Occipital lobe (tissue), 2 donors: ENCODE results near the gene C8G. TPM values are rescaled to one million over a fixed set of nuclear protein-coding genes. Genes with fewer than 3 reads are reported as not detected.

Source experiments
- DNase-seq: peaks from one replicate; lab custom pipeline; 2025; lab: John Stamatoyannopoulos, UW
- total RNA-seq: library from RNA; depleted of rRNA; stranded (reverse); fragments of >200 nt; gene quantifications from one replicate; pipeline ENCODE4 v1.2.3, GENCODE V29; 2014

Gene C8G
- total RNA-seq, 1 donor from 2014 or later: not detected

DNA sequence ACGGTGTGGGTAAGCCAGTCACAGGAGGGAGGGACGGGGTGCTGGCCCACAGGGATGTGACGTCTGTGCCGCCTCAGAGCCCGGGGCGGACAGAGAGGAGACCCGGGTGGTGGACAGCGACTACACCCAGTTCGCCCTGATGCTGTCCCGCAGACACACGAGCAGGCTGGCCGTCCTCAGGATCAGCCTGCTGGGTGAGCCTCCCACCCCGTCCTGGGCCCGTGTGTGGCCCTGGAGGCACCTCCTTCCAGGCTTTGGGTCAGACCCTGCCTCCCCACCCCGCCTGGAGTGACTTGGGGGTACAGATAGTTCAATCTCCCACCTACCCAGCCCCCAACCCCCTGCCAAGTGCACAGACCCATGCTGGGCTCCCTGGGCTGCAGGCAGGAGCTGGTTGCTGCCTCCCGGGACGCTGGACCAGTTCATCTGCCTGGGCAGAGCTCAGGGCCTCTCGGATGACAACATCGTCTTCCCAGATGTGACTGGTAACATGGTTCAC lies 8.8 kb downstream of the C8G start:
- no peak for DNase-seq

DNA sequence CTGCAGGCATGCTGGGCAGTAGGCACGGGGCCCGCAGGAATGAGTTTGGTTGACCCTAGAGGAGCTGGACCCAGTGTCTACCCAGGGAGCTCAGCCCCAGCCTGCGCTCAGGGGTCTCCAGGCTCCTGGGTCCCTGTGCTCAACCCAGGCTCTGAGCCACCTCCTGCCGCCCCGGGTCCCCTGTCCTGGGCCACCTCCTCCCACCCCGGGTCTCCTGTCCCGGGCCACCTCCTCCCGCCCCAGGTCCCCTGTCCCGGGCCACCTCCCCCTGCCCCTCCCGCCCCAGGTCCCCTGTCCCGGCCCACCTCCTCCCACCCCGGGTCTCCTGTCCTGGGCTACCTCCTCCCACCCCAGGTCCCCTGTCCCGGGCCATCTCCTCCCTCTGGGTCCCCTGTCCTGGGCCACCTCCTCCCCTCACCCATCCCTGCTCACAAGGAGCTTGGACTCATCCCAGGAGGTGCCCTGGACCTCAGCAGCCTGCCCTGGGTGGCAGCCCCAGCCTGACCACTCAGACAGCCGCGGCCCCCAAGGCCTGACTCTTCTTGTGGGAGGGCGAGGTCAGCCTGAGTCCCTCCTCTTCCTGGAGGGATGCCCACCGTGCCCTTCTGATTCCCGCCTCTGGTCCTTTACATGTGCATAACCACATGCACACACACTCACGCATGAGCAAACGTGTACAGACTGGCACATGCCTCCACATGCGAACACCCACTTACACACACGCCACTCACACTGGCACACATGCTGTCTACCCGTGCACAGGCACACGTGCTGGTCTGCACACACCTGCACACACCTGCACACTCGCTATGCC lies 9.4 kb downstream of the C8G start:
- DNase-seq: no peak

DNA sequence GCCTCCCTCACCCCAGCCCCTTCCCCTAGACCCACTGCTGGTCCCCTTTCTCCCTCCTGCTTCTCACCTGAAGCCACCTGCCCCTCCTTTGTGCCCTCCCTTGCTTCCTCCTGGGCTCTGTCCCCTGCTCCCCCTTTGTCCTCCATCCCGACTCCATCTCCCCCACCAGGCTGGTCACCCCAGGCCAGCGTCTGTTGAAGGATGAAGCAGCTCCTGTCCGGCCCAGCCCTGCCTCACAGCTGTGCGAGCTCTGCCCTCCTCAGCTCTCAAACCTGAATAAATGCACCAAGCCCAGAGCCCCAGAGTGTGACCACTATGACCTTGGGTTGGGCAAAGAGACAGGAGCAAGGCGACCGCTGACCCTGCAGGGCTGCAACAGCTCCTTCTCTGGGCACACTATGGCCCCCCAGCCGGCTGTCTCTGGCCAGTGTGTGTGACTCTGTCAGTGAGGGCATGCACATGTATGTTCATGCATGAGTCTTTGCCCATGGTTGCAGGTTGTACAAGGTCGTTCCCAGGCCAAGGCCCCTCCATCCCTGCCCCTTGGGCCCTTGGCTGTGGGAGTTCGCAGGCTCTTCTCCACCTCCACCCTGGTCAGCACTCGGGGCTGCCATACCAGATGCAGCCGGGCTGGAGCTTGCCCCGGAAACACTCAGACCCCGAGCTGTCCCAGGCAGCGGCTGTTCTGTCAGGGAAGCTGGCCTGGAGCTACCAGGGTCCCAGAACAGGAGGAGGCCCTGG lies 10.3 kb downstream of the C8G start:
- no peak for DNase-seq

DNA sequence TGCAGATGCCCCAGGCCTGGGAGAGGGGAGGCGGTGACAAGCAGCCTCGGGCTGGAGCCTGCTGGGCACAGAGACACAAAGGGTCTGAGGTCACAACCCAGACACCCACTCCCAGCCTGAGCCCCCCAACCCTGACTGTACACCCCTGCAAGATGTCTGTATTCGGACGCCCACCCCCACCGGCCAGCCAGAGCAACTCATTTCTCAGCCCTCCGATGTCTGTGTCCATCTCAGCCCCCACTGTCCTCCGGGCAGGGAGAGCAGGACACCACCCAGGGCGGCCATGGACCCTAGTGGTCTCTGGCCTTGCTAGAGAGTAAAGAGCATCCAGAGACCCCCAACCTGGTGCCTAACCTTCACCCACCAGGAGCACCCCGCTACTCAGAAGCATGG lies 10.9 kb downstream of the C8G start:
- no peak for DNase-seq

DNA sequence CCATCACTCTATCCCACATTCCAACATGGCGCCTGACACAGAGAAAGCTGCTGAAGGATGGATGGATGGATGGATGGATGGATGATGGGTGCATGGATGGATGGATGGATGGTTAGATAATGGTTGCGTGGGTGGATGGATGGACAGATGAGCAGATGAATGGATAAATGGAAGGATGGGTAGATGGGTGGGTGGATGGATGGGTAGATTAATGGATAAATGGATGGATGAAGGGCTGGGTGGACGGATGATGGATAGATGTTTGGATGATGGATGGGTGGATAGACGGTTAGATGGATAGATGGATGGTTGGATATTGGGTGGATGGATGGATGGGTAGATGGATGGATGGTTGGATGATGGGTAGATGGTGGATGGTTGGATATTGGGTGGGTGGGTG lies 11.6 kb downstream of the C8G start:
- DNase-seq: no peak

DNA sequence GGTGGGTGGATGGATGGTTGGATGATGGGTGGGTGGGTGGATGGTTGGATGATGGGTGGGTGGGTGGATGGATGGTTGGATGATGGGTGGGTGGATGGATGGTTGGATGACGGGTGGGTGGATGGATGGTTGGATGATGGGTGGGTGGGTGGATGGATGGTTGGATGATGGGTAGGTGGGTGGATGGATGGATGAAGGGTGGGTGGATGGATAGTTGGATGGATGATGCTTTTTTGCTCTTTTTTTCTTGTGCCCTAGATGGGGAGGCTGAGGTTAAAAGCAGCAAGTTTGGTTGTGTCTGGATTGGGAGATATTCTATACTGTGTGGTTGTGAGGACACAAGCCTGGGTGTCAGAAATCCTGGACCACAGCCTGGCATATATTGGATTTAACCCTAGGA lies 12.4 kb downstream of the C8G start:
- no peak for DNase-seq

DNA sequence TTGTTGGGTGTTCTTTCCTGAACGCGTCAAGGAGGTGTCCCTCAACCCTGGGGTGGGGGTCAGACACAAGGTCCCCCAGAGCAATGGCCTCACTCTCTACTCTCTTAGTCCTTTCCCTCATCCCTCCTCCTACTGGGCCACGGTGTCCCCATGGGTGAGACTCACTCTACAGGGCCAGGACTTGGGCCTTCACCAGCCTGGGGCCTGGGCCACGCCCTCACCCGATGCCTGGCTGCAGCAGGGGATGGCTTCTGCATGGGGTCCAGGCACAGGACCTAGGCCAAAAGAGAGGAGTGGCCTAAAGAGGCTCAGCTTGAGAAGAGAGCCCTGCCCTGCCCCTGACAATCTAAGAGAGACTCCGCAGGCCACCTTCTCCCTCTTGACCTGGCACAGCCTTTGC lies 12.9 kb downstream of the C8G start:
- no peak for DNase-seq

DNA sequence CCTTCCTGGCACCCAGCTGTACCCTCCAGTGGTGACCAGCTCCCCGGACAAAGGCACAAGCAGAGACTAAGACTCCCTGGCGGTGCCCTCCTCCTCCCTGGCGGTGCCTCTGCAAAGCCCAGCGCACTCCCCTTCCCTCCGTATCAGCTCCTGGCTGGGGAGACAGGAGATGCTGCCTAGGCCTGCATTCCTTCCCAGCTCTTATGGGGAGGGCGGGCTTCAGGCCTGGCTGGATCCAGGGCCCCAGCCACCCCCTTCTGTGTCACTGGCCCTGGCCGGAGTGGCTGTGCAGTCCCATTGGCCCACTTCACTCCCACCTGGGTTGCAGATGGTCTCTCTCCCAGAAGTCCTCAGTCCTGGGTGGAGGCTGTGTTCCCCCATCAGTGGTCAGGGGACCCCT lies 13.4 kb downstream of the C8G start:
- no peak for DNase-seq

DNA sequence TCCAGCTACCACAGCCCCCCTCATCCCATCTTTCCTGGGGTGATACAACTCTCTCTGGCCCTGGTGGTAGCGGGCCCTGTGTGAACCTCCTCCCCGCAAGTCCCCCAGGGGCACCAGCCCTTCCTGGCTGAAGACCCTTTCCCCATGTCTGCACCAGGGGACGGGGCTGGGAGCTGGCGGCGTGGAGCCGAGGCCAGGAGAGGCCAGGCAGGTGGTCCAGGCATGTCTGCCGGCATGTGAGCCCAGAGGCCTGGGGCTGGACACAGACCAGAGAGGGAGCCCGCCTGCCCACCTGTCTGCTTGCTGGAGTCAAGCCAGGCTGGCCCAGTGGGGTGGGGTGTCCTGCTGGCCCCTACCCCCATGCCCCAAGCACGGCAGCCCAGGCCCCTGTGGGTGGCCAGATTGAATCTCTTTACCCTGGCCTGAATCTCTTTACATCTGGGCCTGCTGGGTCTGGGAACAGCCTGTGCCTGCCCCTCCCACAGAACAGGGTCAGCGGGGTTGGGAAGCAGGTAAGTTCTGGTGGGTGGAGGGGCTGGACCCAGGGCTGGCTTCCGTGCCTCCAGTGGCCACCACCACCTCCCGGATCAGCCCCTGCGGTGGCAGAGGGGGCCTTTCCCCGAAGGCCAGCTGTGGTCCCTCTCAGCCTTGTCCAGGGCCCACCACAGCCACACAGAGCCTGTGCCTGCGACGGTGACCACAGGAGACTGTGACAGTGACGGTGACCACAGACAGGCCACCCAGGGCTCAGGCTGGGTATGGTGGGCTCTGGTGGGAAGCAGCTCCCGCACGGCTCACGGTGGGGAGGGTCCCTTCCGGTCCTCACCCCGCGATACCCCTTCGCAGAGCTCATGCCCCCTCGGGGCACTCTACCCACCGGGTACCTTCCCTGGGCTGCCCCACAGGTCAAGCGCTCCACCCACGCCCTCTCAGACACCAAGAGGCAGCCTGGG lies 14.1 kb downstream of the C8G start:
- DNase-seq: no peak

DNA sequence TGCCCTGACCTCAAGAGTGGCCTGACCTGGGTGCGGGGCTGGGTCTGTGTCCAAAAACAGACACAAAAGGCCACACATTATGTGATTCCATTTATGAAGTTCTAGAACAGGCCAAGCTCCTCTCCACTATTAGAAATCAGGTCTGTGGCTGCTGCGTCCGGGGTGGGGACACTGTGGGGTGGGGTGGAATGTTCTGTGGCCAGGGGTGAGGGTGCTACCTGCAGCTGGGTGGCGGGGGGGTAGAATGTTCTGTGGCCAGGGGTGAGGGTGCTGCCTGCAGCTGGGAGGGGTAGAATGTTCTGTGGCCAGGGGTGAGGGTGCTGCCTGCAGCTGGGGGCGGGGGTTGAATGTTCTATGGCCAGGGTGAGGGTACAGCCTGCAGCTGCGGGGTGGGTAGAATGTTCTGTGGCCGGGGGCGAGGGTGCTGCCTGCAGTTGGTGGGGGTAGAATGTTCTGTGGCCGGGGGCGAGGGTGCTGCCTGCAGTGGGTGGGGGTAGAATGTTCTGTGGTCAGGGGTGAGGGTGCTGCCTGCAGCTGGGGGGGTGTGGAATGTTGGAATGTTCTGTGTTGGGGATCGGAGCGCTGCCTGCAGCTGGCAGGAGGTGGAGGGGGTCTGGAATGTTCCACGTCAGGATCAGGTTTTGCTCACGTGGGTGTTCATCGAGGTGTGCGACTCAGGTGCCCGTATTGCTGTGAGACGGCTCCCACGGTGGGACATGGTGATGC lies 15.3 kb downstream of the C8G start:
- no peak for DNase-seq

DNA sequence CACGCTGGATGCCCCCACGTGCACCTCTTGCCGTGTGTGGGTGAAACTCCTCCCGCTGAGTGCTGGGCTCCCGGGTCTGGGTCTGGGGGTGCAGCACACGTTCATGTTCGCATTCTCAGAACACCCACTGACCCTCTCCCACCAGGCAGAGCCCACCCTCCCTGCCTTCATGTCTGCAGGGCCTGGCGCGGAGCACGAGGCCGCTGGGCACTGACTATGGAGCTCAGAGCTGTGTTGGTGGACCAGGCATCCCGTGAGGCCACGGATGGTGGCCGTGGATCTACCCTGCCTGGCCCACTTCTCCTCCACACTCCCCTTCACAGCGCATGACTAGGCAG lies 15.9 kb downstream of the C8G start:
- no peak for DNase-seq

DNA sequence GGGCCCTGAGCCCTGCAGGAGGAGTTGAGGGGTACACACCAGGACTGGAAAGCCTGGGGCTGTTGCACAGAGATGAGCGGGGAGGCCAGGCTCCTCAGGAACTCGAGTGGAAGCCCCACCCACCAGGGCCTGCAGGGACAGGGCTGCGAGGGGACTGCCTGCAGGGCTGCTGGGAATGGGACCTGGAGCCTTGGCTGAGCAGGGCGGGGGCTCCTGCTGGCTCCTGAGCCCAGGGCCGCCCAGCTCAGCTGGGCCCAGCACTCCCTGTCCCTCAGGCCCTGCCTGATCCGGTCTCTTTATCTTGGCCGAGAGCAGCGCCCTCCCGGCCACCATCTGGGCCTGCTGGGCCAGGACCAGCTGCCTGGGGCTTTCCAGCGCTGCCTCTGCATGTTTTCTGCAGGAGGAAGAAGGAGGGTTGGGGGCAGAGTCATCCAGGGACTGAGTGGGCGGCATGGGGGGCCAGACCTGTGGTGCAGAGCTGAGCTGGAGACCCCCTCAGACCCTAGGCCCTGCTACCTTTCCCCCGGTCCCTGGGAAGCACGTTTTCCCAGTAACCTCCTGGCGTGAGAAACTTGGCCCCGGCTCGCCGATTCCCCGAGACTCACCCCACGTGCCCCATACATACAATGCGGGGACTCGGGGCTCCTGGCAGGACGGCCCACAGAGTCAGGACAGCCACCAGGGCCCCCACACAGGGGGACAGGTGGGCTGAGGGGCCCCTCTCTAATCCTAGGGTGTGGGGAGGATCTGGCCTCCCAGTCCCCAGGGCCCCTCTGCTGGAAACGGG lies 16.4 kb downstream of the C8G start:
- DNase-seq: no peak

DNA sequence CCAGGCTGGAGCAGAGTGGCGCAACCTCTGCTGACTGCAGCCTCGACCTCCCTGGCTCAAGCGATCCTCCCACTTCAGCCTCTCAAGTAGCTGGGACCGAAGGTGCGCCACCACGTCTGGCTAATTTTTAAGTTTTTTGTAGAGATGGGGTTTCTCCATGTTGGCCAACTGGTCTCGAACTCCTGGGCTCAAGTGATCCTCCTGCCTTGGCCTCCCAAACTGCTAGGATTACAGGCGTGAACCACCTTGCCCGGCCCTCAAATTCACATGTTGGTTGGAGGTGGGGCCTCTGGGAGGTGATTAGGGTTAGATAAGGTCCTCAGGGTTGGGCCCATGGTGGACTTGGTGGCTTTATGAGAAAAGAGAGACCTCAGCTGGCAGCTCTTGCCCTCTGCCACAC lies 17.1 kb downstream of the C8G start:
- DNase-seq: no peak

DNA sequence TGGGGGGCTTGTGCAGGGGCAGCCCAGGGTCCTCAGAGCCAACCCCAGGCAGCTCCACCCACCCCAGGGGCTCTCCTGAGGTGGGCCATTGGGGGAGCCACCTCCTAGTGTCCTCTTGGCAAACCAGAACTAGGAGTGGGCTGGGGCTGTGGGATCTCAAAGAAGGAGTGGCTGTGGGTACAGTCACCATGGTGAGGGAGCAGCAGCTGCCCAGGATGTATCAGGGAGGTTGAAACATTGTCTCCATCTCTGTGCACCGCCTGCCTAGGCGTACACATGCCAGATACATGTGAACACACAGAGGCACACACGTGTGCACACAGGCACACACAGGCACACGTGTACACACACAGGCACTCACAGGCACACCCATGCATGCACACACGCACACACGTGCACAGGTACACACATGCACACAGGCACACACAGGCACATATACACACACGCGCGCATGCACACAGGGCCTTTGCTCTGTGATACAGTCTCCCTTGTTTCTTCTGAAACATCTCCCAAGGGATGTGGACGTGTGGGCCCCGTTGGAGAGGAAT lies 17.7 kb downstream of the C8G start:
- no peak for DNase-seq

DNA sequence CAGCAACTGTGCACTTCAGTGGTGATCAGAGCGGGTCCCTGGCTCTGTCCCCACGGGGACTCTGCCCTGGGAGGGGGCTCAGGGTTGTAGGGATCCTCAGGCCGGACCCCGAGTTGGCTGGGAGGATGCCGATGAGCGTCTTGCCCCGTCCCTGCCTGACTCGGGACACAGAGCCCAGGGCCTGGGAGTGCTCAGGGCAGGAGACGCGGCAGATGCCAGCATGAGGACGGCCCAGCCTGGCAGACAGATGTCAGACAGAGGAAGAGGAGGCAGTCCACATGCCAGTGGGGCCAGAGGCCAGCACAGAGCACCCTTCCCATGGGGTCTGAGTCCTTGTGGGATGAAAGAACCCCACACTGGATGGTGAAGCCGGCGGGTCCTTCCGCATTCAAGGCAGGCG lies 18.3 kb downstream of the C8G start:
- no peak for DNase-seq

DNA sequence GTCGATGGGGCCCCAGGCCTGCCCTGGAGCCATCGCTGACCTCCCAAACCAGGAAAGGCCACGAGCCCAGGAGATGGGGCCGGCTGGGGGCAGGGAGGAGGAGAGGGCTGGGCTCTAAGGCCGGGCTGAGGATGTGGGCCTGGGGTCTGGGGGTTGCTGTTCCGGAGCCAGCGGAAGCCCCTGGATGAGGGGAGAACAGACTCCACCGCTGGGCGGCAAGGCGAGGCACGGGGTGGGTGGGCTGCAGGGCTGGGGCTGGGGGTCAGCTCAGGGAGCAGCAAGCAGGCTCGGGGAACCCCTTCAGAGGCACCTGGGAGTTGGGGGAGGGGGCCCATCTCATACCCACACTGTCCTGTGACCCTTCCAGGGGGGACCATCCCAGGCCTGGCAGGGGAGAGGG lies 18.7 kb downstream of the C8G start:
- DNase-seq: no peak

DNA sequence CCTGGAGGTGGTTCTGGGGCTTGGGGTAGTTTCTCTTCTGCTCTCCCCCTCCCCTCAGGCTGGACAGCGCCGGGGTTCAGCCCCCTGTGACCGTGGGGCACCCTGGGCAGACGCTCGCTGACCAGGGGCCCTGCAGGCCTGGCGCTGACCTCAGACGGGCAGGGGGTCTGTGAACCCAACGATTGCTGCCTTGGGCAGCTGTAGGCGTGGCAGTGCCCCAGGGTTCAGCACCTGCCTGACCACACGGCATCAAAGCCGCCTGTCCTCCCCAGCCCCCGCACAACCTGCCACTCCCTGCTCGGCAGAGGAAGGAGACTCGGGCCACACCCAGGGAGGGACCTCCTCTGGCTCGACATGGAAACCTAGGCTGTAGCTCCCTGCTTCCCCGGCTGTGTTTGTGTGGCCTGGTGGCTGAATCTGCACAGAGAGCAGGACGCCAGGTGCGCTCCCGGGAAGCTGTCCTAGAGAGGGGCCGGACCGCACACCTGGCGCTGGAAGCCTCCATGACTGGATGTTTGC lies 19.2 kb downstream of the C8G start:
- no peak for DNase-seq

DNA sequence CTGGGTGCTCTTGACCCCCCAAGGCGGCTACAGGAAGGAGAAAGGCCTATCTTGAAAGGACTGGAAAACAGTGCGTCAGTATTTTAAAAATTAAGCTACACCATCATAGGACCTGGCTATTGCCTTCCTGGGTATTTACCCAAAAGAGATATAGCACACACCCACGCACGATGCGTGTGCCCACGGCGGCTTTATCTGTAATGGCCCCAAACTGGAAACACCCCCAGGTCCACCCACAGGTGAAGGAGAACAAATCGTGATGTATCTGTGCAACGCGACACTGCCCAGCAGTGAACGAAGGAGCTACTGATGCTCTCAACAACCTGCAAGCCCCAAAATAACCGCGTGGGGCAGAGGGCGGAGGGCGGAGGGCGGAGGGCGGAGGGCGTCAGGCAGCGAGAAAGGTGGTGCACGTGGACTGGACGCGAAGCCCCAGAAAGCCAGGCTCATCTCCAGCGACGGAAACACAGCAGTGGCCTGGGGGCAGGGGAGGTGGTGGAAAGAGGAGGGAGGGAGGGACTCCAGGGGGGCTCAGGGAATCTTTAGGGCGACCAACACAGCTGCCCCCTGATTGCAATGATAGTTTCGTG lies 19.9 kb downstream of the C8G start:
- DNase-seq: no peak

DNA sequence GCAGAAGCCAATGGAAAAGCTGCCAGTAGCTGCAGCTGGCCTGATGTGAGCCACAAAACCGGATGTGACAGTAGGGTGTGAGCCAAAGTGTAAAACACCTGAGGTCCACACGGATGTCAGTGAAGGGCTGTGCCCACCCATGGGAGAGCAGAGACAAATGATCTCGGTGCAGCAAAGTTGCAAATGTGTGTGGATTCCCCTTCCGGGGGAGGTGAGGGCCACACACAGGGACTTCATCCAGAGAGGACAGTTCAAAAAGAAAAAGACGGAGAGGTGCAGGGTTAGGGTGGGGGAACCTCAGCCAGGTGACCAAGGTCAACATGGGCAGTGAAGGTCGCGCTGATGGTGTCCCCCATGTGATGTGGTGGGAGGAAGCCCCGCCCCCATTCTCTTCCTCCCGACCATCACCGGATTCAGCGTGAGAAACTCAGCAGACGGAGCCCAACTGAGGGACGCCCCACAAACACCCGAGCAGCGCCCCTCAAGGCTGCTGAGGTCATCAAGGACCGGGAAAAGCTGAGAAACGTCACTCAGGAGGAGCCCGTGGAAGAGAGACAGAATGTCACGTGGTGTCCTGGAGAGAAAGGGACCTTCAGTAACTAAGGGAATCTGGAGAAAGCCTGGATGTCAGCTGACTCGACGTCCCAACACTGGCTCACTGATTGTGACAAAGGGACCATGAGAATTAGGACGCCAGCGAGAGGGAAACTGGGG lies 20.9 kb downstream of the C8G start:
- DNase-seq: peak; percentile 27
